Stimulated activated CD4-positive, alpha-beta T cell treated with anti-CD3 and anti-CD28 coated beads, TNF-alpha, amount 100 ng/mL, for 1 hour (primary cell): Measurements from ENCODE around the gene CBARP.

Experiments
- DNase-seq, 3 donors: peaks; one replicate each; pipeline ENCODE4 v3.0.0-alpha.2; 2020; ENCODE audit warnings: low read depth in 3 of 3, low spot score in 1 of 3

Gene CBARP, protein sequence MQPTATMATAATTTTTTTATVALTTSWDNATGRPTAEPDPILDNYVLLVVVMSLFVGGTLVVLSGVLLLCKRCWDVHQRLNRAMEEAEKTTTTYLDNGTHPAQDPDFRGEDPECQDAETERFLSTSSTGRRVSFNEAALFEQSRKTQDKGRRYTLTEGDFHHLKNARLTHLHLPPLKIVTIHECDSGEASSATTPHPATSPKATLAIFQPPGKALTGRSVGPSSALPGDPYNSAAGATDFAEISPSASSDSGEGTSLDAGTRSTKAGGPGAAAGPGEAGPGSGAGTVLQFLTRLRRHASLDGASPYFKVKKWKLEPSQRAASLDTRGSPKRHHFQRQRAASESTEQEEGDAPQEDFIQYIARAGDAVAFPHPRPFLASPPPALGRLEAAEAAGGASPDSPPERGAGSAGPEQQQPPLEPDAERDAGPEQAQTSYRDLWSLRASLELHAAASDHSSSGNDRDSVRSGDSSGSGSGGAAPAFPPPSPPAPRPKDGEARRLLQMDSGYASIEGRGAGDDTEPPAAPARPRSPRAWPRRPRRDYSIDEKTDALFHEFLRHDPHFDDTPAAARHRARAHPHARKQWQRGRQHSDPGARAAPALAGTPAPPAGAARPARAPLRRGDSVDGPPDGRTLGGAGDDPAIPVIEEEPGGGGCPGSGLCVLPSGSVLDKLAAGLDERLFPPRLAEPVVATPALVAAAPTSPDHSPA

DNA sequence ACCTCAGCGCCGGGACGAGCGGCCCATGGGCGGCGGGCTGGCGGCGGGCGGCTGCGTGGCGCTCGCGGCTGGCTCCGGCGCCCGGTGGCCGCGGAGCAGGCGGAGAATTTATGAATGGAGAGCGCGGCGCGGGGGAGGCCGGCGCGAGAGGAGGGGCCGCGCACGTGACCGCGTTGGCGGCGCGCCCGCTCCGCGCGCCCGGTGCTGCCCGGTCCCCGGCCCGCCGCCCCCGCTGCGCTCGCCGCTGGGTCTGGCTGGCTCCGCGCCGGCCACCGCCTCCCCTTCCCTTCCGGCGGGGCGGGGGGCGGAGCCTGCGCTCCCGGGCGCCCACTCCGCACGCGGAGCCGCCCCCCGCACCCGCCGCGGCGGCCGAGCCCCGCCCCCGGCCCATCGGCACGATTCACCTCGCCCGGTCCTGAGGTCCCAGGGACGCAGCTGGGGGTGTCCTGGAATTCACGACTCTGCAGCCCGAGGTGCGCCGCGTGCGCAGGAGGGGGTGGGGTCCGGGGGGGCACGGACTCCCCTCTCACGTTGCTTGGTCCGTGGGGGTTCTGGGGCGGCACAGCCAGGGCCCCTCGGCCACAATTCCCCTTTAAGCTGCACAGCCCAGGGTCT lies at the start of gene CBARP:
CBARP (minus strand) TSS at position 252 of the 615 bp plus-strand sequence. CDS start 1,905 bp downstream, outside the sequence.
- no peak for DNase-seq

DNA sequence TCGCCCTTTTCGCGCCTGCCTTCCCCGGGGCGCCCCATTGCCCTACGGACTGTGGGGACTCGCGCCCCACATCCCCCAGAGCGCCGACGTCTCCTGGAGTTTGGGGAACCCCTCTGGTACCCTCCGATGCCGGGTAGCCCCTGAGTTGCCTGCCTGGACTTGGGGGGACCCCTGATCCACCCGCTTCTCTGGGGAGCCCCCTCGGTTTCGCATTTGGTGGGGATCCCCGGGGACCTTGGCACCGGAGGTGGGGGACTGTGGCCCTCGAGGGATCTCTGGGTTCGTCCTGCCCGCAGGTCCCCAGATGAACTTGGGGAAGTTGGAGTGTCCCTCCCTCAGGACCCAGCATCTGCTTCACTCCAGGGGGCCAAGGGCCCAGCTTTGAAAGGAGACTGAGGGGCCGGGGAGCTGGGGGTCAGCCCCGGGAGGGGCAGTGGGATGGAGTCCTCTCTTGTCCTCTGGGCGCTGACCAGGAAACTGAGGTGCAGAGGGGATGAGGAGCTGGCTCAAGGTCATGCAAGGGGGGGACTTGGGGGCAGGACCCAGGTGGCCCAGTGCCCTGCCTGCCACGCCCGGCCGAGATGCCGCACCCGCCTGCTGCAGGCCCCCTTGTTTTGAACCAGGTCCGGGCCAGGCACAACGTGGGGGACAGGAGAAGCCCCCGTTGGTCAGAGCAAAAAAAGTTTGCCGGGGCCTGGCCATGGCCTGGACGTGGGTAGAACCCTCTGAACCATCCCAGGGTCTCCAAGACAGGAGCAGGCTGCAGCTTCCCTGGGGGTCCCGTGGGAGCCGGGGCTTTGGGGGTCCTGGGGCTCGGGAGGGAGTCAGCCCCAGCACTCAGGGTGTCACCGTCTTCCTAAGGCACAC lies 48.9 kb upstream of the CBARP start:
- no peak for DNase-seq

DNA sequence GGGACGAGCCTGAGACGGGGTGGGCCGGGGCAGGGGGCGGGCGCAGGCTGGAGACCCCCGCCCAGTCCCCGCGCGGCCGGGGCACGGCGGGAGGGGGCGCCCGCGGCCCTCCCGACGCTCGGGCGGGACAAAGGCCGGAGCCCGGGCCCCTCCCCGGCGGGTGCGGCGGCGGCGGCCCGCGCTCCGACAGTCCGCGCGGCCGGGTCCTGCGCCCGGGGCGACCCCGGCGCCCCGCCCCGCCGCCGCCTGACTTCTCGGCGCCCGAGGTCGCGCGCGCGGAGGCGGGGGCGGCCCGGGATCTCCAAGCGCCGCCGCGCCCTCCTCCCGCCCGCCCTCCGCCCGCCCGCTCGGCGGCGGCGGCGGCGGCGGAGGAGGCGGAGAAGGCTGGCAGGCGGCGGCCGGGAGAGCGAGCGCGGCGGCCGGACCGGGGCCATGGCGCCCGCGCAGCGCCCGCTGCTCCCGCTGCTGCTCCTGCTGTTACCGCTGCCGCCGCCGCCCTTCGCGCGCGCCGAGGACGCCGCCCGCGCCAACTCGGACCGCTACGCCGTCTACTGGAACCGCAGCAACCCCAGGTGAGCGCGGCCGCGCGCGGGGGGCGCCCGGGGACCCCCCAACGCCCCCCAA lies 48.0 kb upstream of the CBARP start, which contains the start of gene EFNA2:
EFNA2 (plus strand) TSS at position 137 of the 624 bp plus-strand sequence; CDS start at position 433, 296 bp downstream.
- DNase-seq, result no peak

DNA sequence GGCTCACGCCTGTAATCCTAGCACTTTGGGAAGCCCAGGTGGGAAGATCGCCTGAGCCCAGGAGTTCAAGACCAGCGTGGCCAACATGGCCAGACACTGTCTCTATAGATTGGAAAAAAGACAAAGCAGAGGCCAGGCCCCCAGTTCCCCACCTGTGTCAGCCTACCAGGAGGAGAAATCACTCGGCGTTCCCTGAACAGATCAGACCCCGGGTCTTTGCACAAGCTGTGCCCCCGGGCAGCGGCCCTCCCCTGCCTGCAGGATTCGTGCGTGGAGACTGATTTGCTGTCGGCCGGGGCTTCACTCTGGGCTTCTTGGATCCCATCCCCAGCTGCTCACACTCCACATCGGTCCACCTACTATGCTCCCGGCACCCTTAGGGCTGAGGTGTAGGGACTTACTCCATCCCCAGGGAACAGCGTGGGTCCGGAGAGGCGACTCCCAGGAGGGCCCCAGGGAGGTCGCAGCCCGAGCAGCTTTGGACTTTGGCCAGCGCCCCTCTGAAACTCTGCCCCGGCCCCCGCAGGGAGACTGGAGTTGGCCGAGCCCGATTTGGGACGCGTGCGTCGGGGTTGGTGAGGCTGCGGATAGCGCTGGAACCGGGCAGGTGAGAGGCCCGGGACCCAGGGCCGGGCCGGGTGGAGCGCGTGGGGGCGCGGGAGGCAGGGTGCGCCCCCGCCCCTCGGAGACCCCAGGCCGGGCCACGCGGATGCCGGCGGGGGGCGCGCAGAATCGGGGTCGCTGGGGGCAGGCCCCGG lies 47.4 kb upstream of the CBARP start:
- DNase-seq, result no peak

DNA sequence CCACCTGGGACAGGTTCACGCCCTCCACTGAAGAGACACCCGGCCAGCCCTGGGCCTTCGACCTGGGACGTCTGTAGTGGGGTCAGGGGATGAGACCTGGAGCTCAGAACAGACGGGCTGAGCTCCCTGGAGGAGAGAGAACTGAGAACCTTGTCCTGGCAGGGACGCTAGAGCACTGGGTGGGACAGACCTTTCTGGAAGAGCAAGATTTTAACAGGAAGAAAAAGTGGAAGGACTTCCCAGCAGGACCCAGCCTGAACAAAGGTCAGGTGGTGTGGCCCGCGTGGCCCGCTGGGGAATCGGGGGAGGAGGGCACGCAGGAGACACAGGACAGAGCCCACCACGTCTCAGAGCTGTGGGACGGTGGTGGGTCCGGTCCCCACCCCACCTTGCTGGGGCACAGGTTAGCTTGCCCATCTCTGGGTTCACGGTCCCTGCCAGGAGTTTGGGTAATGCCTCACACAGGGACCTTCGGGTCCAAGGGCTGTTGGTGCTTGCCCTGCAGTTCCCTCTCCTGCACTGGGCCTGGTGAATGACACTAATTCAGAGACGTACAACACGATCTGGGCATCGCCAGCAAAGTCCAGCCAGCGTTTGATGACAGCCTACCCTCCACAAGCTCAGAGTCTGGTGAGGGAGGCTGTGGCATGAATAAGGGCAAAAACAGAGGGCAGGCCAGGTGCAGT lies 46.6 kb upstream of the CBARP start:
- no peak for DNase-seq

DNA sequence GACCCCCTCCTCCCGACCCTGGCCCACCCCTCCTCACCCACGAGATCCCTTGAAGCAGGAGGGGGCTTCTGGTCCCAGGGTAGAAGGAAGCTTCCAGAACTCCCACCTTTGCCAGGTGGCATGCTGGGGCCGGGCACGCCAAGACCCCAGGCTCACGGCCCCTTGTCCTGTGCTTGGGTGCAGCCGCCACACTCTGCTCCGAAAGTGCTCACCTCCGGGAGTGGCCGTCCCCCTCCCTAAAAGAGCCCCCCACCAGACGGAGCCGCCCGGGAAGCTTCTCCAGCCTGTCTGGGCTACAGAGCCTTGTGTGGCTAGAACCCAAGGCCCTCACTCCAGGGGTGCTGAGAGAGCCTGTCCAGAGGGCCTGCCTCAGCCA lies 46.1 kb upstream of the CBARP start:
- no peak for DNase-seq

DNA sequence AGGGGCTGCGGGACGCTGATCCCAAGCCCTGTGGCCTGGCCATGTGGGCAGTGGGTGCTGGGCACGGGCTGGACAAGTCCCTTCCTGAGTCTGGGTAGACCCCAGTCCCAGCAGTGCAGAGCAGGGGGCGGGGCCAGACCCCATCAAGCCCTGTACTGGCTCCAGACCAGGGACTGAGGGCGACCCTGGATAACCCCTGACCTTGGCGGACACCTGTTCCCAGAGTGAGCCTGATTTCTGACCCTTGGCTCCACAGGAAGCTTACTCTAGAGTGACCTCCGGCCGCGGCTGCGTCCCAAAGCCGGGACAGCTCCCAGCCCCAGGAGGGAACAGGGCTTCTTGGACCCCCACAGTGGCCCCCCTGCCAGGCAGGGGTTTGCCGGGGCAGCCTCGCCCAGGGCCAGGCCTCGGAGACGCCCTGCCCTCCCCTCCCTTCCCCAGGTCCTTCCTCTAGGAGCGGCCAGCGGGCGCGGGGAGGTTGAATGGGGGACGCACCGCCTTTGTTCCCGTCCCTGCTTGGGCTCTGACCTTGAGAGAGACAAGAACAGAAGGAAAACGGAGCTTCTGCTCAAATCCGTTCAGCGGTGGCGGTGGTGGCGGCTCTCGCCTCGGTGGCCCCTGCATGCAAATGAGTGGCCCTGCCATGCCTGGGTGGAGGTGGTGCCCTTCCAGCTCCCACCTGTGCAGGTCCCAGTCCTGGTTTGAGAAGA lies 45.6 kb upstream of the CBARP start:
- no peak for DNase-seq

DNA sequence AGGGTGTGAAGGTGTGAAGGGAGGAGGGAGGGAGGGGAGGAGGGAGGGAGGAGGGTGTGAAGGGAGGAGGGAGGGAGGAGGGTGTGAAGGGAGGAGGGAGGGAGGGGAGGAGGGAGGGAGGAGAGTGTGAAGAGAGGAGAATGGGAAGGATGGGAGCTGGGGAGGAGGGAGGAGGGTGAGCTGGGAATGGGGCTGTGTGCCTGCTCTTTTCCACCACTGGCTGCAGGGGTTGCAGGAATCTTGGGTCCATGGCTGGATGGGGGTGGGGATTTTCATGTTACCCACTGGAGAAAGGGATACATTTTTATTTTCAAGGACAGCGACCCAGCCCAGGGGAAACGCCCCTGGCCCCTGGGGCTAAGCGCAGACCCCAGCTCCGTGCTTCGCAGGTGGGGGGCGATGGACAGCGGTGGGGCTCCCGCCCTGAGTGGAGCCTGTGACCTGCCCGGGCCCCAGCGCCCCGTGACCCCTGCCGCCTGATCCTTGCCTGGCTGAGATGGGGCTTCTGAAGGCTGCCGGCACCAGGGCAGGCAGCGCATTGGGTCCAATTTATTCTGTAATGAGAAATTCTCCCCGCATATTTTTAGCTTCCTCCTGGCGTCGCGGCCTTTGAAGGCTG lies 44.9 kb upstream of the CBARP start:
- DNase-seq, result no peak

DNA sequence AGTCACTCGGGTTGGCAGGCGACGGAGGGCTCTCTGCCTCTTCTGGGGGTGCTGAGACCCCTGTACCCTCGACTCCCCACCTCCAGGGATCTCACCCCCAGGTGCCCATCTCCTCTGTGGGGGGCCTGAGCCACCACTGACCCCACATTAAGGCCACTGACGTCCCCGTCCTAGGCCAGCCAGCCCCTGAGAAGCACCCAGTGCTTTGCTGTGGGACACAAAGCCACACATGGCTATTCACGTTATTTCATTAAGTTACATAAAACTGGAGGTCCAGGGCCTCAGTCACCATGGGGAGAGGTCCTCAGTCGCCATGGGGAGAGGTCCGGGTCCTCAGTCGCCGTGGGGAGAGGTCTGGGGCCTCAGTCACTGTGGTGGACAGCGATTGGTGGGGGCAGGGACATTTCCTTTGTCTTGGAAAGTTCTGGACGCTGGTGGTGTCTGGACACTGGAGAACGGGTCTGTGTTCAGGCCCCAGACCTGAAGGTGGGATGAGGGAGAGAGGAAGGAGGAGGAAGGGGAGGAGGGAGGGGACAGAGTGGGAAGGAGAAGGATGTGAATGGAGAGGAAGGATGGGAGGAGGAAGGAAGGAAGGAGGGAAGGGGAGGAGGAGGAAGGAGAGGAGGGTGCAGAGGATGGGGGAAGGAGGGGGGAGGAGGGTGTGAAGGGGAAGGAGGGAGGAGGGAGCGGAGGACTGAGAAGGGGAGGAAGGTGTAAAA lies 43.9 kb upstream of the CBARP start:
- DNase-seq, result no peak

DNA sequence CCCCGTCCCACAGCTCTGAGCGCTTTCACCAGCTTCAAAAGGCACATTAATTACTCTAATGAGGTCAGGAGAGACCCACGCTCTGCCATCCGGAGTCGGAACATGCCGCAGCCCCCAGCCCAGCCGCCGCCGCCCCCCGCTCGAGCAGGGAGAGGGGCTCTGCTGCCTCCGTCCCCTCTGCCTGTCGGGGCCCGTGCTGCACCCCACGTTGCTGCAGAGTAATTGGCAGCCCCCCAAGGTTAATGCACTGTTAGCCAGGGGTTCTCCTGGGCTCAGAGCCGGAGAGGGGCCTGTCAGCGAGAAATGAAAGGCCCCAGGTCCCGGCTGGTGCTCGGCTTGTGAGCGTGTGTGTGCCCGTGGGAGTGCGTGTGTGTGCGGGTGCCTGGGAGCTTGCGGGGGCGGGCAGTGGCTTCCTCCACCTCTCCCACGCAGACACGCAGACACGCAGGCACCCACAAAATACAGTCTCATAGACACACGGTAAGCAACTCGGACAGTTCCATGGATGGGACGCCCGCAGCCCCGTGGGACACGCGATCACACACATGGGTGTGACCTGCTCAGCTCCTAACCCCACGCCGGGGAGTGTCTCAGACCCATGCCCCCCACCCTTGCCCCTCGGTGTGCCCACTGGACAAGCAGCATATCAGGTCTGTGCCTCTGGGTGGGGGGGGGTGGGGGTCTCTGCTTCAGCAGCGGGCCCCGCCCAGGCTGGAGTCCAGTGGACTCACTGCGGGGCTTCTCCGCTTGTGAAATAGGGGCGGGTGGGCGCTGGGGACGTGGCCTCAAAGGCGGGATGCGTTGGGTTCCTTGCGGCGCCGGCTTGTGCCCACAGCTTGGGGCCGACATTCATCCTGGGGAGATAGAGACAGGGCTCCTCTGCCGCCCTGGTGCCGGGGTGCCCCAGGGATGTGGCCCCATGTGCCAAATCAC lies 43.1 kb upstream of the CBARP start:
- DNase-seq, result no peak

DNA sequence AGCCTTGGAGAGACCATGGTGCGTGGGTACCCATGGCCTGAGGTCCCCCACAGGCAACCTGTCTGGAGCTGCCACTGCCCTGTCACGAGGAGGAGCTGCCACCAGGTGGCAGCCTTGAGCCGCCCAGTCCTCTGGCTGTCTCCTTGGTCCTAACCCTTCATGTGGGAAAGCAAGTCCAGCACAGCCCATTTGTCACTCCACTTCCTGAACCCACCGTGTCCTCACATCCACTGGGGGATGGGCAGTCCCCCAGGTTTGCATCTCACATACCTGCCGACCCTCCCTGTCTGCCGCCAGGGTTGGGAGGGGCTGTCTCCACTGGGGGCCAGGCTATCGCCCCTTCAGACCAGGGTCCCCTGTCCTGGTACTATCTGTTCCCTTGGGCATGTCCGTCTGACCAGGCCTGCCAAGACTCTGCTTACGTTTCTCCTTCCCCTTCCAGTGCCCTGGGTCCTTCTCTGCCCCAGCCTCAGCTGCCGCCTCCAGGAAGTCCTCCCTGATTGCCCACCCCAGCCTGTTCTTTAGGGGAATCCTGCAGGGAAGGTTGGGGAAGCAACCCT lies 42.1 kb upstream of the CBARP start:
- peak in 2 of 3 donors; percentile 67 to 70 for DNase-seq

DNA sequence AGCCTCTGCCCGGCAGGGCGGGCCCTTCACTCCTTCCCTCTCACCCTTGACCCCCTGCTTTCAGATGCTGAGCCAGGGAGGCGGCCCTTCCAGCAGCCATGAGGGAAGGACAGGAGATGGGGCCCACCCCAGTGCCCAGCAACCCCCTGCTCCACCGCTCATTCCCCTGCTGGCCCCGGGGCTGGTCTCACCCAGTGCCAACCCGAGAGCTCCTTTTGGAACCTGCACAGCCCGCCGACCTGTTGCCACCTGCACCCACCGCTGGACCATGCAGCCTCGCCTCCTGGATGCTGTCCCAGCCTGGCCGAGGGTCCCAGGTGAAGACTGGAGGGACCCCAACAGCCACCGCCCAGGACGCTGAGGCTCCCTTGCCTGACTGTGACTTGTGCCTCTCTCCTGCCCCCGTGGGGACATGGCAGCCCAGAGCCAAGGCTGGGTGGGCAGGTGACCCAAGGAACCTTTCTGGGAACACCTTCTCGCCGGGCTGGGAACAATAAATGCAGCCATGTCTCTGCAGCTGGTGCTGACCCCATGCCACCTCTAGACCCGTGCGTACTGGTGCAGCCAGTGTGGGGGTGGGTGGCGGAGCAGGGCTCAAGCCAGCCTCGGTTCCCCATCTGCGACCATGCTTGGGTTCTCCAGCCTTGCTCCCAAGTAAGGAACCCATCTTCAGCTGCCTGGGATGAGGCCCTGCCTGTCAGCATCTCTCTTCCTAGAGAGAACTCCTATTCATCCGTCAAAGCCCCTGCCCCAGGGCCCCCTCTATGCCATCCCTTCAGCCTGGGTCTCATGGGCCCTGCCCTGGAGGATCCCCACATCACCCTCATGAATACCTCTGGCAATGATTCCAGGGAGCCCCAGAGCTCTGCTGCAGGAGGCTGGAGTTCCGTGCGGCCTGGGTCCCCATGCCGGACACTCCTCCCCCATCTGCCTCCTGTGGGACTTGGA lies 41.2 kb upstream of the CBARP start:
- no peak for DNase-seq

DNA sequence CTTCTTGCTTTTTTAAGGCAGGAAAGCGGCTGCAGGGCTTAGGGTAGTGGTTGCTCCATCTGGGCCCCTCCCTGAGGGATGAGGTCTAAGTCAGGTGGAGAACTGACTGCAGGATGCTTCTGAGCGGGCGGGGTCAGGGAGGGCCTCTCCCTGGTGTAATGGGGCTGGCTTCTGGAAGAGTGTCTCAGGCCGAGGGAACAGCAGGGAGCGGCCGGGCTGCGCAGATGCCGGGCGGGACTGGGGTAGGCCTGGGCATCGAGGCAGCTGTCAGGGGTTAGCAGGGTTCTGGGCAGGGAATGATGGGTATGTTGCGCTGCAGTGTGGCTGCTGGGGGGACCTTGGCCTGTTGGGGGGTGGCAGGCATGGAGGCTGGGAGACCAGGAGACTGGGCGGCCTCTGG lies 40.3 kb upstream of the CBARP start:
- DNase-seq, result no peak

DNA sequence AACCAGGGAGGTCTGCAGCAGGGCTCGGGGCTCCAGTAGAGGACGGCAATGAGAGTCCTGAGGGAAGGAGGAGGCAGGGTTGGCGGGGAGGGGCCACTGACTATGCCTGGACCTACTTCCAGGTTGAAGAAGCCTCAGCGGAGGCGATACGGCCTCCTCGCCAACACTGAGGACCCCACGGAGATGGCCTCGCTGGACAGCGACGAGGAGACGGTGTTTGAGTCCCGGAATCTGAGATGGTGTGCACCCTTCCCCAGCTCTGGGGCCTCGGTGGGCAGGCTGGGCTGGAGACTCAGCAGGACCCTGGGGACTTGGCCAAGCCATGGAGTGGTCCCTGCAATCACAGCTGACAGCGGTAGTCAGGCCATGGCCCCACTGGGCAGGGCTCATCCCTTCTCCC lies 39.3 kb upstream of the CBARP start:
- DNase-seq, result no peak

DNA sequence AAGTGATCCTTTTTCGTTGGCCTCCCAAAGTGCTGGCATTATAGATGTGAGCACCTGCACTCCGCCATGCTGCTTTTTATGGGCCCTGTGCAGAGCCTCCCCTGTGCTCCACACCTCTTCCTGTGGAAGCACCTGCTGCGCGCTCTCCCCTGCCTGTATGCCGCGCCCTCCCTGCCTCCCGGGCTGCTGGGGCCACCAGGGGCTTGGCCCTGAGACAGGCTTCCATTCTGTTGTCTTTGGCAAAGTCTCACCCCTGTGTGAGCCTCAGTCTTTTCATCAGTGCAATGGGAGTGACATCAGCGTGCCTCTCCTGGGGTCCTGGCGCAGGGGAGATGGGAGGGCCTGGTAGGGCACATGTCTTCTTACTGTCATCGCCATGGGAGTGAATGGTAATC lies 38.8 kb upstream of the CBARP start:
- DNase-seq, result no peak
